ENCODE data around the gene EDC3.

The EDC3 gene

GRCh38 chr15:74592222-74592621 is 103.6 kb downstream of the EDC3 start:
- Histone ChIP-seq H3K27ac (ENCODE audit: low read depth, low read length) (no peak overlapping the region), H3K27me3 (ENCODE audit: control insufficient read depth in 1 of 2, insufficient read depth in 2 of 2, low read length in 2 of 2) (no peaks in the 10 kb centered on the region), H3K9ac (ENCODE audit: low read depth in 1 of 2, low read length in 2 of 2) (no peak overlapping the region), H3K4me1 (ENCODE audit: control insufficient read depth in 1 of 2, insufficient read depth in 2 of 2, low read length in 2 of 2) (no peaks in the 10 kb centered on the region), H3K36me3 (ENCODE audit: control insufficient read depth in 1 of 2, insufficient read depth in 2 of 2, low read length in 2 of 2) (peaks cover 20 to 59% of the 10 kb centered on the region in 2 donors), H3K9me3 (ENCODE audit: control insufficient read depth in 1 of 2, low read length in 2 of 2) (no peaks in the 10 kb centered on the region), H3K4me3 (ENCODE audit: low read depth in 1 of 2, low read length in 2 of 2) (no peak overlapping the region)

GRCh38 chr15:74589826-74590225 is 106.0 kb downstream of the EDC3 start:
- Histone ChIP-seq H3K9ac (ENCODE audit: low read depth in 1 of 2, low read length in 2 of 2) (no peak overlapping the region), H3K9me3 (ENCODE audit: control insufficient read depth in 1 of 2, low read length in 2 of 2) (no peaks in the 10 kb centered on the region), H3K27ac (ENCODE audit: low read depth, low read length) (no peak overlapping the region), H3K4me1 (ENCODE audit: control insufficient read depth in 1 of 2, insufficient read depth in 2 of 2, low read length in 2 of 2) (no peaks in the 10 kb centered on the region), H3K27me3 (ENCODE audit: control insufficient read depth in 1 of 2, insufficient read depth in 2 of 2, low read length in 2 of 2) (no peaks in the 10 kb centered on the region), H3K36me3 (ENCODE audit: control insufficient read depth in 1 of 2, insufficient read depth in 2 of 2, low read length in 2 of 2) (peaks cover 20 to 63% of the 10 kb centered on the region in 2 donors), H3K4me3 (ENCODE audit: low read depth in 1 of 2, low read length in 2 of 2) (no peak overlapping the region)

GRCh38 chr15:74585857-74586256 is 110.0 kb downstream of the EDC3 start:
- peaks cover 9 to 33% of the 10 kb centered on the region in 2 donors for H3K36me3 ChIP-seq (ENCODE audit: control insufficient read depth in 1 of 2, insufficient read depth in 2 of 2, low read length in 2 of 2)
- no peaks in the 10 kb centered on the region for H3K9me3 ChIP-seq (ENCODE audit: control insufficient read depth in 1 of 2, low read length in 2 of 2)
- no peak overlapping the region for H3K27ac ChIP-seq (ENCODE audit: low read depth, low read length)
- no peaks in the 10 kb centered on the region for H3K27me3 ChIP-seq (ENCODE audit: control insufficient read depth in 1 of 2, insufficient read depth in 2 of 2, low read length in 2 of 2)
- no peaks in the 10 kb centered on the region for H3K4me1 ChIP-seq (ENCODE audit: control insufficient read depth in 1 of 2, insufficient read depth in 2 of 2, low read length in 2 of 2)
- no peak overlapping the region for H3K4me3 ChIP-seq (ENCODE audit: low read depth in 1 of 2, low read length in 2 of 2)
- no peak overlapping the region for H3K9ac ChIP-seq (ENCODE audit: low read depth in 1 of 2, low read length in 2 of 2)

GRCh38 chr15:74585191-74585590 is 110.6 kb downstream of the EDC3 start:
- H3K9me3 ChIP-seq (ENCODE audit: control insufficient read depth in 1 of 2, low read length in 2 of 2): no peaks in the 10 kb centered on the region
- H3K36me3 ChIP-seq (ENCODE audit: control insufficient read depth in 1 of 2, insufficient read depth in 2 of 2, low read length in 2 of 2): peaks cover 8 to 31% of the 10 kb centered on the region in 2 donors
- no peak overlapping the region for H3K9ac ChIP-seq (ENCODE audit: low read depth in 1 of 2, low read length in 2 of 2)
- no peaks in the 10 kb centered on the region for H3K27me3 ChIP-seq (ENCODE audit: control insufficient read depth in 1 of 2, insufficient read depth in 2 of 2, low read length in 2 of 2)
- H3K4me3 ChIP-seq (ENCODE audit: low read depth in 1 of 2, low read length in 2 of 2): no peak overlapping the region
- no peak overlapping the region for H3K27ac ChIP-seq (ENCODE audit: low read depth, low read length)
- H3K4me1 ChIP-seq (ENCODE audit: control insufficient read depth in 1 of 2, insufficient read depth in 2 of 2, low read length in 2 of 2): no peaks in the 10 kb centered on the region

GRCh38 chr15:74584779-74585178 is 111.0 kb downstream of the EDC3 start:
- Histone ChIP-seq H3K27ac (ENCODE audit: low read depth, low read length) (no peak overlapping the region), H3K4me1 (ENCODE audit: control insufficient read depth in 1 of 2, insufficient read depth in 2 of 2, low read length in 2 of 2) (no peaks in the 10 kb centered on the region), H3K36me3 (ENCODE audit: control insufficient read depth in 1 of 2, insufficient read depth in 2 of 2, low read length in 2 of 2) (peaks cover 6 to 29% of the 10 kb centered on the region in 2 donors), H3K9me3 (ENCODE audit: control insufficient read depth in 1 of 2, low read length in 2 of 2) (no peaks in the 10 kb centered on the region), H3K4me3 (ENCODE audit: low read depth in 1 of 2, low read length in 2 of 2) (no peak overlapping the region), H3K27me3 (ENCODE audit: control insufficient read depth in 1 of 2, insufficient read depth in 2 of 2, low read length in 2 of 2) (no peaks in the 10 kb centered on the region), H3K9ac (ENCODE audit: low read depth in 1 of 2, low read length in 2 of 2) (no peak overlapping the region)

- Histone ChIP-seq H3K36me3 (ENCODE audit: control insufficient read depth in 1 of 2, insufficient read depth in 2 of 2, low read length in 2 of 2) (peaks cover 6 to 28% of the 10 kb centered on the region in 2 donors), H3K27ac (ENCODE audit: low read depth, low read length) (no peak overlapping the region)
These were observed 111.6 kb downstream of the EDC3 start for GRCh38 chr15:74584204-74584603.

More at GRCh38 chr15:74584204-74584603, 111.6 kb downstream of the EDC3 start:
- Histone ChIP-seq H3K4me1 (ENCODE audit: control insufficient read depth in 1 of 2, insufficient read depth in 2 of 2, low read length in 2 of 2) (no peaks in the 10 kb centered on the region), H3K9me3 (ENCODE audit: control insufficient read depth in 1 of 2, low read length in 2 of 2) (no peaks in the 10 kb centered on the region), H3K4me3 (ENCODE audit: low read depth in 1 of 2, low read length in 2 of 2) (no peak overlapping the region), H3K9ac (ENCODE audit: low read depth in 1 of 2, low read length in 2 of 2) (no peak overlapping the region), H3K27me3 (ENCODE audit: control insufficient read depth in 1 of 2, insufficient read depth in 2 of 2, low read length in 2 of 2) (no peaks in the 10 kb centered on the region)

Measured in duodenal mucosa (tissue), 2 donors.